ENCODE data around the gene KCNG1. TPM values are rescaled to one million over a fixed set of nuclear protein-coding genes. Genes with fewer than 3 reads are reported as not detected.
A peak's percentile ranks its signal among the peaks of the same experiment; 100 is the strongest.

KCNG1 gene
- 14.6 TPM for polyA plus RNA-seq (2013, experiment 1 of 4)
- 10.3 TPM for polyA plus RNA-seq (2013, experiment 2 of 4)
- polyA plus RNA-seq (2013, experiment 3 of 4), result 11.3 TPM
- polyA plus RNA-seq (2013, experiment 4 of 4), result 11.6 TPM

- Histone ChIP-seq H3K4me1 (ENCODE audit: control insufficient read depth, insufficient read depth, low read length) (peaks cover 22% of the 10 kb centered on the region), H3K27ac (ENCODE audit: insufficient read depth, low read depth, low read length, poor library complexity, severe bottlenecking) (no peak within 1 kb of the TSS), H3K9me3 (ENCODE audit: control insufficient read depth, low read length) (no peaks in the 10 kb centered on the region), H3K27me3 (ENCODE audit: control insufficient read depth, insufficient read depth, low read length, poor library complexity, severe bottlenecking) (peaks cover 46% of the 10 kb centered on the region), H3K4me3 (ENCODE audit: insufficient read depth, low read depth, low read length) (peak within 1 kb of the TSS; percentile 57), H3K36me3 (ENCODE audit: control insufficient read depth, insufficient read depth, low read length) (no peaks in the 10 kb centered on the region)
- whole genome bisulfite sequencing, 2 experiments, result 2 to 3% methylated on average over 108 of the region's 108 CpGs
Observed at GRCh38 chr20:51022803-51023616, at the start of gene KCNG1. TSS of gene KCNG1 (minus strand) at chr20:51023107. CDS start at chr20:51010338, 12,769 bp downstream.

DNA sequence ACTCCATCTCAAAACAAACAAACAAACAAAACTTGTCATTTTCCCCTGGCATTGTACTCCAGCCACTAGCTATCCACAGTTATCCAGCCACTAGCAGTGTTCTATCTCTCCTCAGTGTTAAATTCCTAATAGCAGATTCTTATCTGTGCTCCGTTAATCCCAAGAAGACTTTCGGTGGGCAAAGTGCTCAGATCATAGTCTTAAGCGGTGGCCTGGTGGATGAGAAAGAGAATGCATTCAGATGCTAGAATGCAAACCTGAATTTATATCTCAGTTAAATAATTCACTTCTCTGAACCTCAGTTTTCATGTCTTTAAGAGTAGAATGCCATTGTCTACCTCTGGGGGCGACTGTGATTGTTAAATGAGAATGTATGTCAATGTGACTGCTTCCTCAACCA lies 47.7 kb upstream of the KCNG1 start:
- Histone ChIP-seq H3K4me1 (ENCODE audit: control insufficient read depth, insufficient read depth, low read length) (peaks cover 12% of the 10 kb centered on the region), H3K27ac (ENCODE audit: insufficient read depth, low read depth, low read length, poor library complexity, severe bottlenecking) (no peak overlapping the region), H3K27me3 (ENCODE audit: control insufficient read depth, insufficient read depth, low read length, poor library complexity, severe bottlenecking) (no peaks in the 10 kb centered on the region), H3K4me3 (ENCODE audit: insufficient read depth, low read depth, low read length) (no peak overlapping the region), H3K36me3 (ENCODE audit: control insufficient read depth, insufficient read depth, low read length) (no peaks in the 10 kb centered on the region), H3K9me3 (ENCODE audit: control insufficient read depth, low read length) (no peaks in the 10 kb centered on the region)
- WGBS, 2 experiments, result 81 to 86% methylated on average over 4 of the region's 4 CpGs

DNA sequence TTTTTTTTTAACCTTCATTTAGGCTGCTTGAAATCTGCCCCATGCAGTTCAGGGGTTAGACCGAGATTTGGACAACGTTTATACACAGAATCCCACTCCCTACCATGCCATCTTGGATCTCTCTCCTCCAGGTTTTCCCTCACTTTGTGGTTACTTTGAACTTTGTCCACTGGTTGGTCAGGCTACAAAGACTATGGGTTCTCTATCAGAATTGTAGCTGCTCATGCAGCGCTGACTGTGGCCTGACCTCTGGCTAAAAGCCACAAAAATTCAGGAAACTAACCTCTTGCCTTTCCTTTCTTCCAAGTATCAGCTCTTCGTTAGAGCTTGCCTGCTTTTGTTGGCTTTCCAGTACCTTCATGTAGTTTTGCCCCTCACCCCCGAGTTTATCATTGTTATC lies 44.9 kb upstream of the KCNG1 start:
- Histone ChIP-seq H3K9me3 (ENCODE audit: control insufficient read depth, low read length) (no peaks in the 10 kb centered on the region), H3K4me1 (ENCODE audit: control insufficient read depth, insufficient read depth, low read length) (peaks cover 5% of the 10 kb centered on the region), H3K27me3 (ENCODE audit: control insufficient read depth, insufficient read depth, low read length, poor library complexity, severe bottlenecking) (no peaks in the 10 kb centered on the region), H3K36me3 (ENCODE audit: control insufficient read depth, insufficient read depth, low read length) (no peaks in the 10 kb centered on the region), H3K27ac (ENCODE audit: insufficient read depth, low read depth, low read length, poor library complexity, severe bottlenecking) (no peak overlapping the region), H3K4me3 (ENCODE audit: insufficient read depth, low read depth, low read length) (no peak overlapping the region)
- 81 to 83% methylated on average over 5 of the region's 5 CpGs for WGBS, 2 experiments

- Histone ChIP-seq H3K36me3 (ENCODE audit: control insufficient read depth, insufficient read depth, low read length) (no peaks in the 10 kb centered on the region), H3K9me3 (ENCODE audit: control insufficient read depth, low read length) (no peaks in the 10 kb centered on the region), H3K4me3 (ENCODE audit: insufficient read depth, low read depth, low read length) (no peak overlapping the region), H3K27ac (ENCODE audit: insufficient read depth, low read depth, low read length, poor library complexity, severe bottlenecking) (no peak overlapping the region), H3K27me3 (ENCODE audit: control insufficient read depth, insufficient read depth, low read length, poor library complexity, severe bottlenecking) (no peaks in the 10 kb centered on the region), H3K4me1 (ENCODE audit: control insufficient read depth, insufficient read depth, low read length) (peaks cover 5% of the 10 kb centered on the region)
- 89 to 94% methylated on average over 4 of the region's 4 CpGs for WGBS, 2 experiments
Observed at GRCh38 chr20:51065615-51066014, 42.7 kb upstream of the KCNG1 start.

DNA sequence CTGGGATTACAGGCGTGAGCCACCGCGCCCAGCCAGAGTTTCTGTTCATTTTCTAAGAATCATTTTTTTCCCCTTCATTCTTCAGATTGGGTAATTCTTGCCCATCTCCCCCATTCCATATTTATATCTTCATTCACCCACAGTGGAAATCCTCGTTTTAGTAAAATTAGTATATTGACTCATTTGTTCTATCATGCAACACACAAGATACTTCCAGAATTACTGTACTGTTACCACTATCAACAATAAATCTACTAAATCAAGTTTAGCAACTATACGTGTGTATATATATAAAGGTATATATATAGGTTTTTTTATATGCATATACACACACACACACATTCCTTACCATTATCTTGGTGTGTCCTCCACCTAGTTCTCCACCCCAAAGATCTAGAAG lies 41.2 kb upstream of the KCNG1 start:
- H3K4me3 ChIP-seq (ENCODE audit: insufficient read depth, low read depth, low read length), result no peak overlapping the region
- peaks cover 5% of the 10 kb centered on the region for H3K4me1 ChIP-seq (ENCODE audit: control insufficient read depth, insufficient read depth, low read length)
- no peaks in the 10 kb centered on the region for H3K9me3 ChIP-seq (ENCODE audit: control insufficient read depth, low read length)
- no peak overlapping the region for H3K27ac ChIP-seq (ENCODE audit: insufficient read depth, low read depth, low read length, poor library complexity, severe bottlenecking)
- WGBS, 2 experiments, result 94 to 99% methylated on average over 4 of the region's 5 CpGs
- no peaks in the 10 kb centered on the region for H3K36me3 ChIP-seq (ENCODE audit: control insufficient read depth, insufficient read depth, low read length)
- no peaks in the 10 kb centered on the region for H3K27me3 ChIP-seq (ENCODE audit: control insufficient read depth, insufficient read depth, low read length, poor library complexity, severe bottlenecking)

DNA sequence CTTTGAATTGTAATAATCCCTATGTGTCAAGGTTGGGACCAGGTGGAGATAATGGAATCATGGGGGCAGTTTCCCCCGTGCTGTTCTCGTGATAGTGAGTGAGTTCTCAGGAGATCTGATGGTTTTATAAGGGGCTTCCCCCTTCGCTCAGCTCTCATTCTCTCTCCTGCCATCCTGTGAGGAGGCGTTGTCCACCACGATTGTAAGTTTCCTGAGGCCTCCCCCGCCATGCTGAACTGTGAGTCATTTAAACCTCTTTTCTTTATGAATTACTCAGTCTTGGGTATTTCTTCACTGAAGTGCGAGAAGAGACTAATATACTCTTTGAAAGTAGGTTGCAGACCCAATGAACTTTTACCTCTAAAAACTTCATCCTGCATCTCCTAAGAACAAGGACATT lies 39.2 kb upstream of the KCNG1 start:
- WGBS, 2 experiments, result 86 to 89% methylated on average over 7 of the region's 7 CpGs
- no peak overlapping the region for H3K4me3 ChIP-seq (ENCODE audit: insufficient read depth, low read depth, low read length)
- H3K9me3 ChIP-seq (ENCODE audit: control insufficient read depth, low read length), result no peaks in the 10 kb centered on the region
- no peaks in the 10 kb centered on the region for H3K4me1 ChIP-seq (ENCODE audit: control insufficient read depth, insufficient read depth, low read length)
- H3K27ac ChIP-seq (ENCODE audit: insufficient read depth, low read depth, low read length, poor library complexity, severe bottlenecking), result no peak overlapping the region
- no peaks in the 10 kb centered on the region for H3K27me3 ChIP-seq (ENCODE audit: control insufficient read depth, insufficient read depth, low read length, poor library complexity, severe bottlenecking)
- no peaks in the 10 kb centered on the region for H3K36me3 ChIP-seq (ENCODE audit: control insufficient read depth, insufficient read depth, low read length)

GRCh38 chr20:51061418-51062045 lies 38.6 kb upstream of the KCNG1 start:
- WGBS, 2 experiments, result 84 to 89% methylated on average over 5 of the region's 5 CpGs
- no peaks in the 10 kb centered on the region for H3K4me1 ChIP-seq (ENCODE audit: control insufficient read depth, insufficient read depth, low read length)
- no peak overlapping the region for H3K27ac ChIP-seq (ENCODE audit: insufficient read depth, low read depth, low read length, poor library complexity, severe bottlenecking)
- no peaks in the 10 kb centered on the region for H3K9me3 ChIP-seq (ENCODE audit: control insufficient read depth, low read length)
- no peaks in the 10 kb centered on the region for H3K27me3 ChIP-seq (ENCODE audit: control insufficient read depth, insufficient read depth, low read length, poor library complexity, severe bottlenecking)
- no peaks in the 10 kb centered on the region for H3K36me3 ChIP-seq (ENCODE audit: control insufficient read depth, insufficient read depth, low read length)
- H3K4me3 ChIP-seq (ENCODE audit: insufficient read depth, low read depth, low read length), result no peak overlapping the region

- no peaks in the 10 kb centered on the region for H3K4me1 ChIP-seq (ENCODE audit: control insufficient read depth, insufficient read depth, low read length)
- WGBS, 2 experiments, result 94 to 96% methylated on average over 5 of the region's 5 CpGs
Observed at GRCh38 chr20:51060301-51060700, 37.4 kb upstream of the KCNG1 start.

DNA sequence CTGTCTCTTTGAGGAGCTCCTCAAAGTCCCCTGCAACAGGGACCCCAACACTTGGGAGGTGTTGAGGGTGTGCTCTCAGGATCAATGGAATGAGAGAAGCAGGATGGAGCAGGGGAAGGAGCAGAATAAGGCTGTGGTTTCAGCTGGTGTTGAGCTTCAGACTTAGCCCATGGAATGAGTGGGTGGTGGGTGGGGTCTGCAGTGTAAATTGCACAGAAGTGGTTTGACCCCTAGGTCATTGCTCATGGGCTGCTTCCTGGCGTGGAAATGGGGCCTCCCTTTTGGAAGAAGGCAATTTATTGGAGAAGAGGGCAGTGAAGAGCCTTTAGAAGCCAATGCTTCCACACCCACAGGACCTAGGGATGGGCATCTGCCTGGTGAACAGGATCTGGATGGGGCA lies 37.0 kb upstream of the KCNG1 start:
- Histone ChIP-seq H3K36me3 (ENCODE audit: control insufficient read depth, insufficient read depth, low read length) (no peaks in the 10 kb centered on the region), H3K4me1 (ENCODE audit: control insufficient read depth, insufficient read depth, low read length) (no peaks in the 10 kb centered on the region), H3K27ac (ENCODE audit: insufficient read depth, low read depth, low read length, poor library complexity, severe bottlenecking) (no peak overlapping the region), H3K4me3 (ENCODE audit: insufficient read depth, low read depth, low read length) (no peak overlapping the region), H3K27me3 (ENCODE audit: control insufficient read depth, insufficient read depth, low read length, poor library complexity, severe bottlenecking) (no peaks in the 10 kb centered on the region), H3K9me3 (ENCODE audit: control insufficient read depth, low read length) (no peaks in the 10 kb centered on the region)
- 92 to 94% methylated on average over 1 of the region's 1 CpG for WGBS, 2 experiments

More at GRCh38 chr20:51060301-51060700, 37.4 kb upstream of the KCNG1 start:
- Histone ChIP-seq H3K36me3 (ENCODE audit: control insufficient read depth, insufficient read depth, low read length) (no peaks in the 10 kb centered on the region), H3K27ac (ENCODE audit: insufficient read depth, low read depth, low read length, poor library complexity, severe bottlenecking) (no peak overlapping the region), H3K9me3 (ENCODE audit: control insufficient read depth, low read length) (no peaks in the 10 kb centered on the region), H3K27me3 (ENCODE audit: control insufficient read depth, insufficient read depth, low read length, poor library complexity, severe bottlenecking) (no peaks in the 10 kb centered on the region), H3K4me3 (ENCODE audit: insufficient read depth, low read depth, low read length) (no peak overlapping the region)

- H3K9me3 ChIP-seq (ENCODE audit: control insufficient read depth, low read length), result no peaks in the 10 kb centered on the region
- H3K4me3 ChIP-seq (ENCODE audit: insufficient read depth, low read depth, low read length), result no peak overlapping the region
- H3K36me3 ChIP-seq (ENCODE audit: control insufficient read depth, insufficient read depth, low read length), result no peaks in the 10 kb centered on the region
- WGBS, 2 experiments, result 40 to 47% methylated on average over 9 of the region's 9 CpGs
- no peaks in the 10 kb centered on the region for H3K4me1 ChIP-seq (ENCODE audit: control insufficient read depth, insufficient read depth, low read length)
- no peaks in the 10 kb centered on the region for H3K27me3 ChIP-seq (ENCODE audit: control insufficient read depth, insufficient read depth, low read length, poor library complexity, severe bottlenecking)
- H3K27ac ChIP-seq (ENCODE audit: insufficient read depth, low read depth, low read length, poor library complexity, severe bottlenecking), result no peak overlapping the region
Observed at GRCh38 chr20:51058017-51058416, 35.1 kb upstream of the KCNG1 start.
